ENCODE measurements around the gene DLG2. TPM values are rescaled to one million over a fixed set of nuclear protein-coding genes. Genes with fewer than 3 reads are reported as not detected.
"Not testable (repeated sequence)": the region's sequence is repeated elsewhere in the genome, so short reads cannot be mapped to it uniquely, and the experiment has no call there.

Gene DLG2
- total RNA-seq, 1 donor from 2014 or later, result 174 TPM

DNA sequence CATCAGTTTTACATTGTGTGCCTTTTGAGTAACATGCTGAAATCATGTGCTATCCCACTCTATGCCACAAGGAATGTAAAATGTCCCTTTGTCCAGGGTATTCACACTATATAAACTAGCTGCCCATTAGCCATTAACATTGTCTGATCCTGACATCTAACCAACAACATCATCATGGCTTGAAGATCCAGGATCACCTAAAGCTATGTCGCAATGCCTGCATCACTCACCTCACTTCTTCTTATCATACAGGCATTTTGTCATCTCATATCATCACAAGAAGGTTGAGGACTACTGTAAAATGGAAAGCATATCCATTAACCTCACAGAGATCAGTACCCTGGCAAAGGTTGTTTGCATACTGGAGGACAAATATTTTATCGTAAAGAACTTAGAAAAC is 742.3 kb downstream of the DLG2 start:
- DNase-seq (ENCODE audit: low spot score in 2 of 2) (no peak), FAIRE-seq (no peak)

DNA sequence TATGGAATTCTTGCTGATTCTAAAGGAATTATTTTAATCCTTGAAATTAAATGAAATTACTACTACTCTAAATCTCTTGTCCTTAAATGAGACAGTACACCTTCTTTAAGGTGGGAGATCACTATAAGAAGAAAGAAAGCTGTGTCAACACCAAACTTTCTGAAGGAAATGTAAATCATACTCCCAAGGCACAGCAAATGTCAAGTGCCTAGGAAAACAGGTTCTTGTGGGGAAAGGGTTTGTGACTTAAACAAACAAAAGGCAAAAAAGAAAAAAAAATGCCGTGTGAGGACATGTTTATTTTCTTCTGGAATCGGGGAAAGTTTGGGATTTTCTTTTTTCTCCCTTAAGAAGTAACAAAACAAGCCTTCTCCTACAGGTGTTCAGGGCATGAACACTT is 745.1 kb downstream of the DLG2 start:
- no peak for DNase-seq (ENCODE audit: low spot score in 2 of 2)
- FAIRE-seq, result no peak

DNA sequence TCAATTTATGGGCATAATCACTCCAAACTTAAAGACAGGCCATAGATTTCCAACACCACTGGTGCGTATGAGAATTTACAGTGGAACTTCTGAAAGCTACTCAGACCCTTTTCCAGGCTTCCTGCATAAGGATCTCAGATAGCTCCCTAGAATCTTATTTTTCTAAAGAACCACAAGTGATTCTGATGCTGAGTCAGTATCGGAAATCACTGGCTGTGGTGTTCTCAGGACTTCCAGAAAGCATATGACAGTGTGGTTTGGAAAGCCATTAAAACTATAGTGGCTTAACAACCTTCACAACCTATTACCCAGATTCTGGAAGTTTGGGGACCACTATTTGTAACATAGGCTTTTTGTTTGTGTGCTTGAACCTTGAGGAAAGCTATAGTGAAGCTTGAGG is 756.0 kb downstream of the DLG2 start:
- DNase-seq (ENCODE audit: low spot score in 2 of 2) (no peak), FAIRE-seq (no peak)

DNA sequence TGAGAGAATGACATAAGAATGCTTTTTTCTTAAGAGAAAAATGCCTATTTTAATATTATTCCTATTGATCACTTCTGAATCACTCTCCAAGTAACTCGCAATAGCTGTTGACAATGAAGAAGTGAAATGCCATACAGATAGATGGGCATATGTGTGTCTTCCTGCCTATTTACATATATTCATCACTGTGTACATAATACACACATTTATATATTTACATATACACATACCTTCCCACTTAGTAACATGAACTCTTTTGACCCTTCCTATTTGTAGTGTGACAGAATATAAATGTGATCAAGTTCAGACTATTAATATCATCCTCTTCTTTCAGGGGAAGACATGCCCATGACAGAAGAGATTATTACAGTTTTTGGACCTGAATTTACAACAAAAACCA is 756.7 kb downstream of the DLG2 start:
- no peak for DNase-seq (ENCODE audit: low spot score in 2 of 2)
- no peak for FAIRE-seq

DNA sequence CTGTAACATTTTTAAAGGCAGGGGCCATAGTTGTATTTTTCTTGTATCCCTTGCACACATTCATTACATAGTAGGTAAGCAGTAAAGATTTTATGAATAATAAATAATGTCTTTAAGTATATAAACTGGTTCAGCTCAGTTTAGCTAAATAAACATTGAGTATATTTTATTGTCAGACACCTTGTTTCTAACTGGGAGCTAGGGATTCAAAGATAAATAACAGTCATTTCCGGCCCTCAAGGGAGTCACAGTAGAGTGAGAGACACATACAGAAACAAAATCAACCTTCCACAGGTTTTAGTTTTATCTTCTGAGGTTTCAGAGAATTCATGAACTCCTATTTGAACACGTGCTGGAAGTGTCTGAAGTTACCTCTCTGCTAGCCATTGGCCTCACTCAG is 760.2 kb downstream of the DLG2 start:
- FAIRE-seq, result no peak
- no peak for DNase-seq (ENCODE audit: low spot score in 2 of 2)

DNA sequence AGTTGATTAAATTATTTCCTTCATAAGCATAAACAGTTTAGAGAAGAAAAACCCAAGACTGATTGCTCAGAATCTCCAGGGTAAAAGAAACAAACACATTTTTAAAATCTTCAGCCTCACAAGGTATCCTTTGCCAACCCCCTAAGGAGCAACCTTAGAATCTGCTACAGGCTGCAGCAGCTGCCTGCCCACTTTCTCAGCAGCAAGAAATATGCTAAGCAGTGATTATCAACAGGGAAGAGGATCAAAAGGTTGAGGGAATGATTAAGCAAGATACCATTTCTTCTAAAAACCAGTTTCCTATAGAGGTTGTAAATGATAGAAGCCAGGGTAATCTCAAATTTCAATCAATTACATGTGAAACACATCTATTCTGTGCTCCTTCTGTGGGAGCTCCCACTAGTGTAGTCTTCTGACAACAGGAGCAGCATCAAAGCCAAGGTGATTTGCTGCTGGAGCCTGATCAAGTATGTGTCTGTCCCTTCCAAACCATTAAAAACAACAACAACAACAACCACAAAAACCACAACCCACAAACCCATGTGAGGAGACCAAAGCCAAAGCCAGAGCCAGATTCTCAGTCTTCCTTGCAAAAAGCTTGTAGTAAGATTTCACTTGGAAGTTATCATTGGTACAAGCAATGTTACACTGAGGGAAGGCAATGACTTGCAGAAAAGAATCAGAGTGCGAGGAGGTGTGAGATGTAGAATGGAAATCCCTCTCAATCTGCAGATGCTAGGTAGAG is 761.2 kb downstream of the DLG2 start:
- DNase-seq (ENCODE audit: low spot score in 2 of 2), result no peak
- FAIRE-seq, result no peak

DNA sequence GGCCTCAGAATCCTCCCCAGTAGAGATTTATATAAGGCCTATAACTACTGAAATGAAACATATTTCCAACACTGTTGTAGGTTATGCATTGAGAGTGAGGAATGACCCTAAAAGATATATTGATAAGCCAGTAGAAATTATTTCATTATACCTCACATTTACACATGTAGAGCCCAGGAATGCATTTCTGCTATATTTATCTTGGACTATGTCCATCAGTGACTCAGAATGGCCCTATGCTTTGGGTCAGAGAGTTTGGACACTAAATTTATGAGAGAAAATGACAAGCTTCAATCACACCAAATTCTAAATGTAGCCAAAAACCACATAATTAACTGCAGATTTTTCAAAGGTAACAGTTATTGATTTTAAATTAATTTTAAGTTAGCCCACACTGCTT is 761.9 kb downstream of the DLG2 start:
- FAIRE-seq (no peak), DNase-seq (ENCODE audit: low spot score in 2 of 2) (no peak)

DNA sequence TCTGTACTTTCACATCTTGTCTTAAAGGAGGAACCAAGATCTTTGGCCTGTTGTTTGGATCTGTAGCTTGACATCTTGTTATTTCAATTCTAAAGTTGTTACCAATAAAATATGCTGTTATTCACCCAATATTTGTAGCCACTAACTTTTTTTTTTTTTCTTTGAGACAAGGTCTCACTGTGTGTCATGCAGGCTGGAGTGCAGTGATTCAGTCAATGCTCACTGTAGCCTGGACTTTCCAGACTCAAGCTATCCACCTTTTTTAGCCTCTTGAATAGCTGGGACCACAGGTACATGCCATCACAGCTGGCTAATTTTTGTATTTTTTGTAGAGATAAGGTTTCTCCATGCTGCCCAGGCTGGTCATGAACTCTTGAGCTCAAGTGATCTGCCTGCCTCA is 769.4 kb downstream of the DLG2 start:
- FAIRE-seq, result no peak
- no peak for DNase-seq (ENCODE audit: low spot score in 2 of 2)

DNA sequence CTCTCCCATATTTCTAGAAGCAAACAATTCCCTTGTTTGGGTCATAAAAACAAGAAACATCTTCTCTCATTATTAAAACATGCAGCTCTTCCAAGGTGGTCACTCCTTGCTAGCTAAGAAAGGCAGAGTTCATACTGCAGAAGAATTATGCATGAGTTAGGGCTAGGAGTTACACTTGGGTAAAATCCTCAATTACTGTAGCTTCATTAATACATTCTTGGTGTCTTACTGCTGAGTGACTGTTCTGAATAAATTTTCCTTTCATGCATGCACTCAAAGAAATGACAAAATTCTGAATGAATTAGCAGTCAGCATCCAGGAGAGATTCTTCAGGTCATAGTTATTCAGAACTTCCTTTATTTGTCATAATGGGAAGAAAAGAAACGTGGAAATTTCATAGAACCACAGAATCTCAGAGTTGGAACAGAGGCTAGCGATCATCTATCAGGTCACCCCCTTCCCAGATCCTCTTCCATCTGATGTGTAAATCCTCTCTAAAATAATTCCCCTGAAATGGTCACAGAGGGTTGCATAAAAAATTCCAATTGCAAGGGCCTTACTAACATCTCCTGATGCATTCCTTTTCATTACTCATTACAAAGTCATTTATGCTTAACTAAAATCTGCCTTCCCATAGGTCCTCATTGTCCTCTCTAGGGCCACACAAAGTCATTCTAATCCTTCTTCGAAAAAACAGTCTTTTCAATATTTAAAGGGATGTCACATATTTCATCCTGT is 771.5 kb downstream of the DLG2 start:
- FAIRE-seq (no peak), DNase-seq (ENCODE audit: low spot score in 2 of 2) (no peak)

DNA sequence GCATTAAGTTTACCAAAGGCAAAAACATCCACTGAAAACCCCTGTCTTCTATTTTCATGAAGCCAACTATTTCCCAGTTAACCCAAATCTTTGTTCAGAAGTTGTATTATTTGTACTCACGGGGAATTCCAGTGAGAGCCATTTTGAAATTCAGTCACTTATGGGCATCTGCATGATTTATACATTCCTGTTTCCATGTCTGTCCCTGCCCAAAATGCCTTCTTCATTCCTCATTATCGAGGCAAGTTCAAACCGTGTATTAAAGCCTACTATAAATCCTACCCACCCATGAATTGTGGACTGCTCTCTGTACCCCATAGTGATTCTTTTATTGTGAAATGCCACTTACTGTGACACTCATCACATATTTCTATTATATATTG is 772.7 kb downstream of the DLG2 start:
- DNase-seq (ENCODE audit: low spot score in 2 of 2) (no peak), FAIRE-seq (no peak)

DNA sequence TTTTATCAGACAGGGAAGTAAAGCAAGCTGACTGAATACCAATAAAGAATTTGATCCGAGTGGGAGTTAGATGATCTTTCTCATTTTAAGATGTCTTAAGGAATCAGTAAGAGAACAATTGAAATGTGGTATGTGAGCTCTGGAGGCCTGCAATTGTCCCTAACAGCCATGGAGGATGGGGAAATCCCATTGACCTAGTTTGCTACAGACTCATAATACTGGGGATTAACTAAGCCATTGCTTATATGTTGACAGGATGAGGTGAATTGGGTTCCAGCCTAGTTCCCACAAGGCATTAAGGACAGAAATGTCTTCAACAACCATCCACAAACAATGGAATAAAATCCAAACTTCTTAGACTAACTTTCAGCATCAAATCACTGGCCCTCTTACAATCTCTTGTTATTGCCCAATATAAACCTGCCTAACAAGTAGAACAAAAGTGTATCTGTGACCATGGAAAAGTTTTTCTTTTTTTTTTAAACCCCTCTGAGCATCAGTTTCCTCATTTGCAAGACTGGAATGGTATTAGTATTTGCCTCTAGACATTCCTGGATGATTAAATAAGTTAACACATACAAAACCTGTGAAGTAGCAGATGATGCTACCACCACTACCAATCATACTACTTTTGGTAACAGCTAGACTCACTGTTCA is 773.2 kb downstream of the DLG2 start:
- FAIRE-seq (no peak), DNase-seq (ENCODE audit: low spot score in 2 of 2) (no peak)

DNA sequence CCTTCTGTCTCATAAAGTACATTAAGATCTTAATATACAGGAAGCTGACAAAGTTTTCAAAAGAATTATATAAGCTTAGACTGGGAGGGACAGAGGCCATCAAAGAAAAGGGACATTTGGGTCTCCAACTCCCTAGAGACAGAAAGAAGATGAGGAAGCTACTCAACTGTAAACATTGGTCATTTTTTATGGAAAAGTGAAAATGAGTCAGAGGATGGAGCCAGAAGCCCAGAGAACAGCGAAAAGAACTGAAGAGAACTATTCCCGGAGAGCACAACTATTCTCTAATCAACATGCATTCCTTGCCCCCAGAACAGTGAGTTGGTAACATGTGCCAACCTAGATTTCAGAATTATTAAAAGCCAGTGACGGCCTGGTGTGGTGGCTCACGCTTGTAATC is 779.3 kb downstream of the DLG2 start:
- DNase-seq (ENCODE audit: low spot score in 2 of 2) (no peak), FAIRE-seq (no peak)

DNA sequence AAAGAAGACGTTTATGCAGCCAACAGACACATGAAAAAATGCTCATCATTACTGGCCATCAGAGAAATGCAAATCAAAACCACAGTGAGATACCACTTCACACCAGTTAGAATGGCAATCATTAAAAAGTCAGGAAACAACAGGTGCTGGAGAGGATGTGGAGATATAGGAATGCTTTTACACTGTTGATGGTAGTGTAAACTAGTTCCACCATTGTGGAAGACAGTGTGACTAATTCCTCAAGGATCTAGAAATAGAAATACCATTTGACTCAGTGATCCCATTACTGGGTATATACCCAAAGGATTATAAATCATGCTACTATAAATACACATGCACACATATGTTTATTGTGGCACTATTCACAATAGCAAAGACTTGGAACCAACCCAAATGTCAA is 786.9 kb downstream of the DLG2 start:
- not testable (repeated sequence) for DNase-seq (ENCODE audit: low spot score in 2 of 2); FAIRE-seq

DNA sequence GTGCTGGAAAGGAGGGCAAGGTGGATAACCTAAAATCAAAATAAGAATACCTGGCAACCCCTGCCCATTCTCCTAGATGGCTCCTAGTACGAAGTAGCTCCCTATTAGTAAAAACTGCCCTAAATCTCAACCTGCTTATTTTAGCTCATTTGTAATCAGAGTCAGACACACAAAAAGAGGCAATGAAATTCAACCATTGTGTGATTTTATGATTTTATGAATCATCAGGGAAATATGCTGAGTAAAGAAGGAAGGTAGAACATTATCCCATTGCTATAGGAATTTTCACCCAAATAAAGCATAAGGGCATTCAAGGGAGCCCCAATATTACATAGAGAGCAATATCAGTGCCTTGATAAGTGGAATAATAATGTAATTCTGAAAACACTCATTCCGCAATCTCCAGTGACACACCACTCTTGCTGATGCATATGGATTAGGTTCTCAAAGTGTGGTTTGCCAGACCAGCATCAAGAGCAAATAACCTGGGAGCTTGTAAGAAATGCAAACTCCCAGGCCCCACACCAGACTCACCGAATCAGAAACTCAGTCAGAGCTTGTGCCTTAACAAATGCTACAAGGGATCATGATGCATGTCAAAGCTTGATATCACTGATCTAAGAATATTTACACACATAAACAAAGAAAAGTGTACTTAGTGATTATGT is 789.6 kb downstream of the DLG2 start:
- DNase-seq (ENCODE audit: low spot score in 2 of 2) (no peak), FAIRE-seq (no peak)

DNA sequence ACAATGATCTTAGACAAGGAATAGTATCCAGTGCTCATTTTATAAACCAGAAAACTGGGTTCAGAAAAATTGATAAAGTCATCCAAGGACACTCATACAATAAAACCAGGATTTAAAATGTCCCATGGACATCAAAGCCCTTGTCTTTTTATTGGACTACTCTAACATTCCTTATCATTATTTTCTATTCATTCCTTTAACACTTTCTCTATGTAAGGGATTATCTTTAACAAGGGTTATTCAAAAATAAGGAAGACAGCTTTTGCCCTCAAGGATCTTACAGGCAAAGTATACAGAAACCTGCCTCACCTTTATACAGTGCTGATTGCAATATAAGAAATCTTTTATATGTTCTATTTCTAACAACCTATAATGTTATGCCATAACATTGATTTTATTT is 790.8 kb downstream of the DLG2 start:
- no peak for FAIRE-seq
- no peak for DNase-seq (ENCODE audit: low spot score in 2 of 2)

DNA sequence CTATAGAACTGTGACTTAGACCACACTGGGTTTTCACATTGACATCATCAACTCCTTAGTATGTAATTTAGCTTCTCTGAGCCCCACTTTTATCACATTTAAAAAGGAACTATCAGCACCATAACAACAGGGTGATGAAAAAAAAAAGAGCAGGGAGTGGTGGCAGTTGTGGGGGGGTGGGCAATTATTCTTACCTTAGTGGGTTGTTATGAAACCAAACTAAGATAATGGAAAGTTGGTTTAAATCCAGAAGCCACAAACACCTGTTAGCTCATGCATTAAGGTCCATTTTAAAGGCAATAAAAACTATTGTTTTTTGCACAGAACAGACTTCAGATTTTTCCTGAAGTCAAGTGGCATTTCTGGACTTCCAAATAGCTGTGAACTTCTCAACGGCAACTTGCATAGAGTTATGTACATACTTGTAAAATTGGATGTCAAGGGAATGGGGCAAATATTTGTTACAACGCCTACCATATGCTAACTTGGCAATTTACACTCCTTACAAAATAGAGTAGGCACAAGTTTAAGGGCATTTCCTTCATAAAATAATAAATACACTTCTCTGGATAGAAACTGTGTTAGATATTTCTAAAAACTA is 793.6 kb downstream of the DLG2 start:
- no peak for DNase-seq (ENCODE audit: low spot score in 2 of 2)
- FAIRE-seq, result no peak

DNA sequence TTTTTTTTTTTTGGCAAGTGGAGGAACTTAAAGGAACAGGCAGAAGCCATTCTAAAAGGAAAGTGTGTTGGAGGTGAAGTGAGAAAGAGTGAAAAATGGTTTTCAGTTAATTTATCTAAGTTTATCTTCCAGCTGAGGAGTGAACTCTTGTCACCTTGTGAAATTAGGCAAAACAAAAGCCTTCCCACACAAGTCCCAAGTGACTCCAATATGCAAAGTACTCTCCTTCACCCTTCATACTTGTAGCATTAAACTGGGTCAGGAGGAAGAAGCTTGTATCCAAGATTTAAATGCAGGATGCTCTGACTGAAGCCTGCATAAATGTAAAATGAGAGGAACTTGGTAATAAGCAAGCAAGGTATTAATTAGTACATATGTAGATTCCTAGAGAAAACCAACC is 796.8 kb downstream of the DLG2 start:
- DNase-seq (ENCODE audit: low spot score in 2 of 2) (no peak), FAIRE-seq (no peak)

DNA sequence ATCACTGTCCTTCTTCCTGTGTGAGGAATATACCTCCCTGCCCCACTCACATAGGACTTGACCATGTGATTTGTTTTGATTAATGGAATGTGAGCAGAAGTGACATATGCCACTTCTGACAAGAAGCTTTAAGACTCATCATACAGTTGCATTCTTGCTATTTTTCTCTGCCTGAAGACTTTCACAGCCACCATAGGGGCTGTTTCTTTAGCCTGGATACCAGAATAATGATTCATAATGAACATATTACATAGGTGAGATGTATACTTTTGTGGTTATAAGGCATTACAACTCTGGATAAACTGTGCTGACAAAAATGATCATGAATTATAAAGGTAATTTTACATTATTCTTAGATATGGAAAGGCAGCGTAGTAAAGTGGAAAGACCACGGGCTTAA is 798.0 kb downstream of the DLG2 start:
- DNase-seq (ENCODE audit: low spot score in 2 of 2) (no peak), FAIRE-seq (no peak)

DNA sequence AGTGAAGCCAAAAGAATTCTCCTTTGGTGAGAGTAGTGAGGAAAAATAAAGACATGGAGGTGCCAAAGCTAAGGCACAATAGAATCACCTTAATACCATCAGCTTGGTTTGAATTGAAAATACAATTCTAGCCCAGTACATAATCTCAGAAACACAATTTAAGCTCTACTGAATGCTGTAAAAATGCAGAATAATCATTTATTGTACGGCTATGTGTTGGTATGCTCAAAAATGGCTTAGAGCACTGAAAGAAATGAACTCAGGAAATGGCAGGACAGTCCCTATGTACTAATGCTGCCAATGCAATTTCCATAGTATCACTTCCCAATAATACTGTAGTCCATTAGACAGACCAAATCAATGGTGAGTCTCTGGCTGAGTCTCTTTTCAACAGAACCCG is 798.5 kb downstream of the DLG2 start:
- FAIRE-seq (no peak), DNase-seq (ENCODE audit: low spot score in 2 of 2) (no peak)

DNA sequence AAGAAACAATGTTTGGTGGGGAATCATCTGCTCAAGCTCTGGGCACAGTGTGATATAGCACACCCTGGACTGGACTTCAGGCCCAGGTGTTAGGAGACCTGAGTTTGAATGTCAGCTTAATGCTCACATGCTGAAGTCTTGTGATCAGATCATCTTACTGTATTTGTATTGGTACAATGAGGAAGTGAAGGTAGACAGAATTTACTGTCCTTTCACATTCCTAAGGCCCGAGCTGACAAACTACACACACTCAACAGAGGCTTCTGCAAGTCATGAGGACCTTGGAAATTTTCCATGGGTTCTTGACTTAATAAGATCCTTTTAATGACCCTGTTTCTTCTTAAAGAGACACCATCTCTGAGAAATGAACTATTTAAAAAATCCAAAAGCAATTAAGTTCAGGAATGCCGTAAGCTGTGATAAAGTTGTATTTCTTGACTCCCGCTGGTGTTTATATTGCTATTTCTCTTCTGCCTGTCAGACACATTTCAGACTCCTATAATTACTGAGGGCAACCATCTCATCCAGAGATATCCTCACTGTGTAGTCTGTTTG is 802.0 kb downstream of the DLG2 start:
- no peak for DNase-seq (ENCODE audit: low spot score in 2 of 2)
- no peak for FAIRE-seq

DNA sequence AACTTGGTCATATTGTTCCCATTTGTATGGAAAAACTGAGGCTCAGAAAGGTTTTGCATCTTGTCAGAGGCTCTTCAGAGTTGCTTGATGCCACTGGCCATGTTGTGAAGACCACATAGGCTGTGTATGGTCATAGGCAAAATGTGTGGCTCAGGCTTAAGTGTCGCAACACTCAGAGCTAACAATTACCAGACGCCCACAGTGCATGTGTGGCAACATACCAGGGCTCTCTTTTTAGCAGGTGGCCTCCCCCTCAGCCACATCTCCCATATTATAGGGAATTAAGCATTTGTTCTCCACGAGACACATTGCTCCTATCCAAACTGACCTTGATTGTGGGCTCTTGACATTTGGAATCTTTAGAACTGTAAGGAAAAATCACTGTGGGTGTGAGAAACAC is 802.5 kb downstream of the DLG2 start:
- DNase-seq (ENCODE audit: low spot score in 2 of 2), result no peak
- no peak for FAIRE-seq
